Choroid plexus epithelial cell (primary cell): ENCODE results near the gene CAPN12.

Experiments
- DNase-seq: peaks from one replicate; pipeline ENCODE4 v3.0.0-alpha.2; 2010; ENCODE audit warnings: low read depth
- H3K4me3 ChIP-seq: 2 replicates; pipeline ENCODE4 v1.5.1; 2011; ENCODE audit warnings: low read depth, mild to moderate bottlenecking, control low read depth, low read length, moderate library complexity
- CTCF ChIP-seq: conservative IDR thresholded peaks from 2 replicates; pipeline ENCODE4 v1.5.1; 2011; ENCODE audit warnings: low read depth, mild to moderate bottlenecking, control low read depth, inconsistent platforms, low read length, moderate library complexity

The CAPN12 gene

GRCh38 chr19:38703509-38703908, 40.8 kb downstream of the CAPN12 start:
- TF ChIP-seq CTCF: no peak
- H3K4me3 ChIP-seq: no peak overlapping the region
- DNase-seq: no peak

GRCh38 chr19:38702278-38702677, 42.0 kb downstream of the CAPN12 start:
- DNase-seq: no peak
- H3K4me3 ChIP-seq: no peak overlapping the region
- no peak for TF ChIP-seq CTCF

GRCh38 chr19:38701455-38702063, 42.7 kb downstream of the CAPN12 start:
- TF ChIP-seq CTCF: no peak
- peak; percentile 52 for DNase-seq
- H3K4me3 ChIP-seq: no peak overlapping the region

- no peak for DNase-seq
- no peak overlapping the region for H3K4me3 ChIP-seq
- no peak for TF ChIP-seq CTCF
Observed at GRCh38 chr19:38700902-38701454, 43.3 kb downstream of the CAPN12 start.

- no peak overlapping the region for H3K4me3 ChIP-seq
- no peak for TF ChIP-seq CTCF
- DNase-seq: no peak
Observed at GRCh38 chr19:38700350-38700901, 43.8 kb downstream of the CAPN12 start.

GRCh38 chr19:38699647-38700349, 44.5 kb downstream of the CAPN12 start:
- no peak for TF ChIP-seq CTCF
- no peak for DNase-seq
- no peak overlapping the region for H3K4me3 ChIP-seq

GRCh38 chr19:38699027-38699346, 45.3 kb downstream of the CAPN12 start:
- DNase-seq: no peak
- no peak overlapping the region for H3K4me3 ChIP-seq
- no peak for TF ChIP-seq CTCF
